Keratinocyte (primary cell): ENCODE results near the gene DTNB. TPM values are rescaled to one million over a fixed set of nuclear protein-coding genes. Genes with fewer than 3 reads are reported as not detected.

Experiments used
- DNase-seq: peaks from one replicate; pipeline ENCODE4 v3.0.0-alpha.2; 2011; ENCODE audit warnings: low read depth, missing footprints, low spot score
- FAIRE-seq: peaks from 2 replicates; lab custom pipeline; 2011; peaks lifted over from hg19 to GRCh38; lab: Jason Lieb, UNC
- H2AFZ ChIP-seq: 2 replicates; pipeline ENCODE4 v1.6.0; 2012; ENCODE audit warnings: low read length, control low read depth, inconsistent platforms; ENCODE audit not compliant: control insufficient read depth
- H3K27ac ChIP-seq: 2 replicates; pipeline ENCODE4 v1.5.1; 2011; ENCODE audit warnings: low read length; ENCODE audit not compliant: control insufficient read depth, insufficient read depth
- H3K27me3 ChIP-seq: 3 replicates; pipeline ENCODE4 v1.6.0; 2011; ENCODE audit warnings: low read length; ENCODE audit not compliant: control insufficient read depth, insufficient read depth; ENCODE audit errors: extremely low read depth
- H3K36me3 ChIP-seq, 2 experiments: 2 replicates in 1 of 2; 3 replicates in 1 of 2; pipeline ENCODE4 v1.5.1; 2011; ENCODE audit warnings: low read length in 2 of 2, mild to moderate bottlenecking in 1 of 2; ENCODE audit not compliant: control insufficient read depth in 2 of 2, insufficient read depth in 2 of 2; ENCODE audit errors: extremely low read depth in 1 of 2
- H3K4me1 ChIP-seq: 3 replicates; pipeline ENCODE4 v1.5.1; 2011; ENCODE audit warnings: low read length; ENCODE audit not compliant: control insufficient read depth, insufficient read depth; ENCODE audit errors: extremely low read depth
- H3K4me2 ChIP-seq: 3 replicates; pipeline ENCODE4 v1.6.0; 2011; ENCODE audit warnings: low read depth, low read length; ENCODE audit not compliant: control insufficient read depth, insufficient read depth; ENCODE audit errors: extremely low read depth
- H3K4me3 ChIP-seq, 3 experiments: fragments of 200-600 bp in 1 of 3; sonication (generic) in 1 of 3; 2 replicates in 2 of 3; 3 replicates in 1 of 3; pipeline ENCODE4 v1.5.1; 2011 to 2016; ENCODE audit warnings: low read length in 3 of 3, mild to moderate bottlenecking in 3 of 3, control low read depth in 2 of 3, inconsistent platforms in 1 of 3, low read depth in 1 of 3, mixed read lengths in 1 of 3, mixed run types in 1 of 3, moderate library complexity in 1 of 3; ENCODE audit not compliant: control insufficient read depth in 2 of 3, insufficient read depth in 2 of 3; ENCODE audit errors: extremely low read depth in 1 of 3
- H3K79me2 ChIP-seq: 2 replicates; pipeline ENCODE4 v1.6.0; 2012; ENCODE audit warnings: low read length; ENCODE audit not compliant: control insufficient read depth, insufficient read depth
- H3K9ac ChIP-seq: 3 replicates; pipeline ENCODE4 v1.6.0; 2011; ENCODE audit warnings: low read length; ENCODE audit not compliant: control insufficient read depth, insufficient read depth; ENCODE audit errors: extremely low read depth
- H3K9me1 ChIP-seq: 3 replicates; pipeline ENCODE4 v1.6.0; 2011; ENCODE audit warnings: low read length; ENCODE audit not compliant: control insufficient read depth, insufficient read depth; ENCODE audit errors: extremely low read depth
- H3K9me3 ChIP-seq: 2 replicates; pipeline ENCODE4 v1.5.1; 2012; ENCODE audit warnings: low read depth, low read length; ENCODE audit not compliant: control insufficient read depth
- H4K20me1 ChIP-seq: 3 replicates; pipeline ENCODE4 v1.6.0; 2011; ENCODE audit warnings: low read length; ENCODE audit not compliant: control insufficient read depth, insufficient read depth; ENCODE audit errors: extremely low read depth
- CTCF ChIP-seq, 3 experiments: IDR thresholded peaks in 1 of 3; conservative IDR thresholded peaks in 1 of 3; optimal IDR thresholded peaks in 1 of 3; 2 replicates in 2 of 3; 3 replicates in 1 of 3; pipeline versions ENCODE3 to v1.5.1; 2011; ENCODE audit warnings: low read length in 3 of 3, mild to moderate bottlenecking in 3 of 3, moderate library complexity in 2 of 3, control low read depth in 1 of 3, inconsistent platforms in 1 of 3; ENCODE audit not compliant: insufficient read depth in 2 of 3; ENCODE audit errors: extremely low read depth in 1 of 3
- EZH2 ChIP-seq: IDR thresholded peaks from one replicate; pipeline ENCODE4 v1.6.1; 2012; ENCODE audit warnings: inconsistent platforms, mild to moderate bottlenecking, low read length, moderate library complexity
- dilution Hi-C: fragments of 300-500 bp; cut with MboI; formaldehyde crosslinking; loops from one replicate; pipeline ENCODE4 v1.7.0; 2020; ENCODE audit warnings: low sequenced_read_pairs; ENCODE audit not compliant: extremely low pct_ligation_motif_present
- polyA plus RNA-seq, 5 experiments: library from polyadenylated mRNA; depleted of rRNA in 3 of 5; stranded (reverse) in 3 of 5; stranded (forward) in 1 of 5; unstranded in 1 of 5; fragments of >200 nt; gene quantifications; 1 replicate in 1 of 5; 2 replicates in 3 of 5; 3 replicates in 1 of 5; pipeline versions ENCODE4 v1.2.1 to v1.2.3, GENCODE V29; 2011 to 2012; ENCODE audit warnings: missing spikeins in 2 of 5, low read depth in 1 of 5, low replicate concordance in 1 of 5

The DTNB gene
- polyA plus RNA-seq, 1 donor (not counting 4 experiments of a cell fraction or from before 2014, with no cell fraction given) = 31.5 TPM

- Histone ChIP-seq H3K9ac (no peak overlapping the region), H3K4me1 (no peaks in the 10 kb centered on the region), H3K27ac (no peak overlapping the region), H3K4me3 (no peak overlapping the region), H4K20me1 (no peaks in the 10 kb centered on the region), H2AFZ (no peak overlapping the region), H3K9me1 (no peaks in the 10 kb centered on the region), H3K79me2 (no peaks in the 10 kb centered on the region), H3K9me3 (no peaks in the 10 kb centered on the region), H3K36me3 (no peaks in the 10 kb centered on the region), H3K4me2 (no peak overlapping the region), H3K27me3 (no peaks in the 10 kb centered on the region)
- FAIRE-seq (no peak), DNase-seq (no peak)
- TF ChIP-seq CTCF (optimal IDR thresholded peaks at IDR 0.05 in 1 of 3, IDR thresholded peaks at IDR 0.05 in 1 of 3, conservative IDR thresholded peaks at IDR 0.05 in 1 of 3; ENCODE audit: extremely low read depth in 1 of 3, insufficient read depth in 2 of 3, low read length in 3 of 3) (no peak), EZH2 (no peak)
- dilution Hi-C loops = no loop called here
Observed at GRCh38 chr2:25491003-25491696, 182.2 kb downstream of the DTNB start.

- Histone ChIP-seq H3K4me1 (no peaks in the 10 kb centered on the region), H3K27ac (no peak overlapping the region), H3K36me3 (no peaks in the 10 kb centered on the region), H3K9me3 (no peaks in the 10 kb centered on the region), H3K4me2 (no peak overlapping the region), H3K9ac (no peak overlapping the region), H3K27me3 (no peaks in the 10 kb centered on the region), H4K20me1 (no peaks in the 10 kb centered on the region), H3K79me2 (no peaks in the 10 kb centered on the region), H3K9me1 (no peaks in the 10 kb centered on the region), H3K4me3 (no peak overlapping the region), H2AFZ (no peak overlapping the region)
- no peak for DNase-seq
- no peak for TF ChIP-seq EZH2
- TF ChIP-seq CTCF (optimal IDR thresholded peaks at IDR 0.05 in 1 of 3, IDR thresholded peaks at IDR 0.05 in 1 of 3, conservative IDR thresholded peaks at IDR 0.05 in 1 of 3; ENCODE audit: extremely low read depth in 1 of 3, insufficient read depth in 2 of 3, low read length in 3 of 3) = no peak
- FAIRE-seq = no peak
- dilution Hi-C loops = no loop called here
Observed at GRCh38 chr2:25490217-25490616, 183.2 kb downstream of the DTNB start.
